Colonic mucosa (tissue), 4 donors: ENCODE measurements around the gene AXIN1. TPM values are rescaled to one million over a fixed set of nuclear protein-coding genes. Genes with fewer than 3 reads are reported as not detected.
A peak's percentile ranks its signal among the peaks of the same experiment; 100 is the strongest.

Experiments used
- DNase-seq: peaks from one replicate; pipeline ENCODE4 v3.0.0-alpha.2; 2020
- H3K27ac ChIP-seq: fragments of 200-600 bp; one replicate; pipeline ENCODE4 v1.8.0; 2021
- H3K27me3 ChIP-seq: fragments of 200-600 bp; one replicate; pipeline ENCODE4 v1.8.0; 2021
- H3K36me3 ChIP-seq: fragments of 200-600 bp; one replicate; pipeline ENCODE4 v1.8.0; 2021
- H3K4me1 ChIP-seq: fragments of 200-600 bp; one replicate; pipeline ENCODE4 v1.8.0; 2021; ENCODE audit warnings: mild to moderate bottlenecking
- H3K4me3 ChIP-seq: fragments of 200-600 bp; one replicate; pipeline ENCODE4 v1.8.0; 2021
- H3K9ac ChIP-seq, 2 donors: one replicate each; pipeline ENCODE4 v1.7.0; 2013; ENCODE audit warnings: control low read depth in 2 of 2, low read depth in 2 of 2, low read length in 2 of 2
- H3K9me3 ChIP-seq: fragments of 200-600 bp; one replicate; pipeline ENCODE4 v1.8.0; 2021
- intact Hi-C: fragments of 100-400 bp; cut with DNase I; formaldehyde crosslinking; loops from one replicate; pipeline ENCODE4 v1.14.1; 2022
- total RNA-seq, 2 donors: library from RNA; stranded (reverse); fragmentation: NEBNext Ultra II Directional in 1 of 2; extraction: Animal tissue kit (Norgen Biotek cat#: 25700) in 1 of 2; gene quantifications; one replicate each; pipeline ENCODE4 v1.2.1, GENCODE V29; 2021
- TF ChIP-seq, protein P1 (sequence below): fragments of 200-600 bp; IDR thresholded peaks from one replicate; pipeline ENCODE4 v1.8.0; 2022; ENCODE audit warnings: antibody characterized with exemption, mild to moderate bottlenecking
- donor health status: healthy.
- donor health status: DM: no; HTN: no; CAD: no.
- donor health status: DM: no; HTN: no; CAD: no.

Gene AXIN1
- total RNA-seq, 2 donors from 2014 or later = 33.4 to 34.3 TPM

DNA sequence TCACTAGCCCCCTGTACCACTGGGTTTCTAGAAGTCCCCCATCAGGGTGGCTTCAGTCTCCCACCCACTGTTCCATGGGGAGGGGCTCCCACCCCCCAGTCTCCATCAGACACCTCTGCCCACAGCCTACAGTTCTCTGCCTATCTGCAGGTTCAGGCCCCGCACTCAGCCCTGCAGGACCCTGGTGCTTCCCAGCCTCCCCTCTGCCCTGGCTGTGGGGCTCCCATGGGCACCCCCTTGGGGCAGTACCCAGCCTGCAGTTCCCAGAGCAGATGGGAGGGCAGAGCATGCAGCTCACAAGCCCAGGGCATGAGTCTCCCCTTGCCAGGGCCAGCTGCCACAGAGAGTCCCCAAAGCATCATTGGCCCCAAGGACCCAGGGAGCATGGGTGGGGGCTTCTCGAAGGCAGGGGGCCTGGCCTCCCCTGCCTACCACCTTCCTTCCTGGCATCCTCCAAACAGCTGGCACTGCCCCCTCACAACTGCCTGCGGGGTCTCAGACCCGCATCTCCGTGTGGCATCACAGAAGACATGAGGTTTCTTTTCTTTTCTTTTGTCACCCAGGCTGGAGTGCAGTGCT, 20.6 kb upstream of the AXIN1 start:
- intact Hi-C loops = no loop called here
- TF ChIP-seq, protein P1, sequence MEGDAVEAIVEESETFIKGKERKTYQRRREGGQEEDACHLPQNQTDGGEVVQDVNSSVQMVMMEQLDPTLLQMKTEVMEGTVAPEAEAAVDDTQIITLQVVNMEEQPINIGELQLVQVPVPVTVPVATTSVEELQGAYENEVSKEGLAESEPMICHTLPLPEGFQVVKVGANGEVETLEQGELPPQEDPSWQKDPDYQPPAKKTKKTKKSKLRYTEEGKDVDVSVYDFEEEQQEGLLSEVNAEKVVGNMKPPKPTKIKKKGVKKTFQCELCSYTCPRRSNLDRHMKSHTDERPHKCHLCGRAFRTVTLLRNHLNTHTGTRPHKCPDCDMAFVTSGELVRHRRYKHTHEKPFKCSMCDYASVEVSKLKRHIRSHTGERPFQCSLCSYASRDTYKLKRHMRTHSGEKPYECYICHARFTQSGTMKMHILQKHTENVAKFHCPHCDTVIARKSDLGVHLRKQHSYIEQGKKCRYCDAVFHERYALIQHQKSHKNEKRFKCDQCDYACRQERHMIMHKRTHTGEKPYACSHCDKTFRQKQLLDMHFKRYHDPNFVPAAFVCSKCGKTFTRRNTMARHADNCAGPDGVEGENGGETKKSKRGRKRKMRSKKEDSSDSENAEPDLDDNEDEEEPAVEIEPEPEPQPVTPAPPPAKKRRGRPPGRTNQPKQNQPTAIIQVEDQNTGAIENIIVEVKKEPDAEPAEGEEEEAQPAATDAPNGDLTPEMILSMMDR = no peak
- H3K36me3 ChIP-seq = peaks cover 8% of the 10 kb centered on the region
- H3K9me3 ChIP-seq = no peaks in the 10 kb centered on the region
- DNase-seq = no peak
- H3K9ac ChIP-seq = no peak overlapping the region
- no peak overlapping the region for H3K4me3 ChIP-seq
- no peak overlapping the region for H3K27ac ChIP-seq
- H3K27me3 ChIP-seq = no peaks in the 10 kb centered on the region
- H3K4me1 ChIP-seq = peaks cover 5% of the 10 kb centered on the region

DNA sequence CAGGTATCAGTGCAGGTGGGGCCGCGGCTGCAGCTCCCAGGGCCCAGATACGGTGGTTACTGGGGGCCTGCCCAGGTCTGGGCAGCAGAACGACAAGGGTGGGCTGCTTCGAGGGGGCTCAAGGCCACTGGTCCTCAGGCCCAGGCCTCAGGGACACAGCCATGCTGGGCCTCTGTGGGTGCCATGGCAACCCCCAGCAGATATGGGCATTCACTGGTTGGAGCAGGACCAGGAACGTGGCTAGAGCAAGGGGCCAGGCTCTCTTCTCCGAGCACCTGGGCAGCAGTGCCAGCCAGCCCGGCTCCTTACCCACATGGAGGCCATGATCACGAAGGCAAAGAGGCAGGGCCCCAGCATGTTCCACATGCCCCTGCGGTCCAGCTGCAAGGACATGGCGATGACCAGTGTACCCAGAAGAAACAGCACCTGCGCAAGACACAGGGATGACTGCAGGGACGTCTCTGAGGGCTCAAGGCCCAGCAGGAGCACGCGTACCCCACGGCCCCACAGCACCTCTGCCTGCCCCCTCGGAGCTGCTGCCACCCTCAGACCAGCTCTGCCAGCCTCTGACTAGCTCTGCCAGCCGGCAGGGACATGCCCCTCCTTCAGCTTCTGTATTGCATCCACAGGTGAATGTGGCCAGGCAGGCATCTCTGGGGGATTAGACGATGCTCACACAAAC, 19.9 kb upstream of the AXIN1 start:
- Histone ChIP-seq H3K9ac (no peak overlapping the region), H3K36me3 (peaks cover 8% of the 10 kb centered on the region), H3K27ac (no peak overlapping the region), H3K27me3 (no peaks in the 10 kb centered on the region), H3K4me1 (peaks cover 5% of the 10 kb centered on the region), H3K9me3 (no peaks in the 10 kb centered on the region), H3K4me3 (no peak overlapping the region)
- TF ChIP-seq, protein P1 = no peak
- intact Hi-C loops = no loop called here
- DNase-seq = no peak

DNA sequence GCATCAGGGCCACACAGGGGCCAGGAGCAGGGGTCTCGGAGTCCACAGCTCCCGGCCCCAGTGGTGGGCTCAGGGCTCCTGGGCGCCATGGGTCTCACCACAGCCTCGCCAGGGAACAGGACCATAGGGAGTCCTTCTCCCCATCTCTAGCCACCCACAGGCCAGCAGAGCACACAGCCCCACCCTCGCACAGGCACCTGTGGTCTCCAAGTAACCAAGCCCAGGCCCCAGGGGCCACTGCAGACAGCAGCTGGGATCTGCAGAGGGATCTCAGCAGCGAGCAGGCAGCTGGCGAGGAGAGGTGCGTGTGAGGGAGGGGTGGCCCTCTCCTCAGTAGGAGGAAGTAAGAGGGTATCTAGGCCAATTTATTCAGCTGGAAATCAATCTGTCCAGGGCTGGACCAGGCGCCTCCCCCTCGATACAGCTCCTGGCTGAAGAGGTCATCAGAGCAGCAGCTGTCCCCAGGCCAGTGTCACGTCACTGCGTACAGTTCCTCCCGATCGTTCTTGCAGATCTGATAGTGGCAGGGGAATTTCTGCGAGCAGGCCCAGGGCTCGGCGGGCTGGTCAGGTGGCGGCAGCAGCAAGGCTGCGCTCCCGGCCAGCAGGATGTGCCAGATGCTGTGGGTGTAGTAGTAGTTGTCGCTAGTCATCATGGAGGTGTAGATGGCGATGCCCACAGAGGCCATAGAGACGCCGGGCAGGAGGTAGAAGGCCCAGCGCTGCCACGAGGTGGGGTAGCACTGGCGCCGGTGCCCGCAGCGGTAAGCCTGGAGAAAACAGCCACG, 19.2 kb upstream of the AXIN1 start:
- peaks cover 8% of the 10 kb centered on the region for H3K36me3 ChIP-seq
- intact Hi-C loops = no loop called here
- no peaks in the 10 kb centered on the region for H3K27me3 ChIP-seq
- H3K9me3 ChIP-seq = no peaks in the 10 kb centered on the region
- DNase-seq = no peak
- TF ChIP-seq, protein P1 = no peak
- H3K4me1 ChIP-seq = peaks cover 5% of the 10 kb centered on the region
- H3K4me3 ChIP-seq = no peak overlapping the region
- no peak overlapping the region for H3K9ac ChIP-seq
- H3K27ac ChIP-seq = no peak overlapping the region

DNA sequence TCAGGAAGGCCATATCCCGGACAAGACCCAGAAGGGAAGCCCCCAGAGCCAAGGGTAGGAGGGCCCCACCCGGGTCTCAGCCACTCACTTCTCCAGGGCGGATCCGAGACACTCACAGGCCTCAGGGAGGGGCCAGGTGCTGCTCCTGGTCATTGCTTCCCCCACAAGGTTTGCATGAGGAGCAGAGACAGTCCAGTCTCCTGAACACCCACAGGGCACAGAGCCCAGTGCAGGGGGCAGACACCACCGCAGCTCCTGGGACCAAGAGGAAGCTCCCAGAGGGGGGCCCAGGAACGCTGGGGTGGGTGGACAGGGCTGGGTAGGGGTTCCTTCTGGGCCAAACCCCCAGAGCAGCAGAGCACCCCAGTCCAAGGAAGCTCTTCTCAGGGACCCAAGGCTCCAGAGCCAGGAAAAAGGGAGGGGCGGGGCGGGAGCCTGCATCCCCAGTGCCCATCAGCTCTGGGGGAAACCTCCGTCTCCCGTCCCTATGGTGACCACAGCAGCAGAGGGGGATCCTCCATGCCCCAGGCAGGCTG, 18.5 kb upstream of the AXIN1 start:
- TF ChIP-seq, protein P1 = no peak
- Histone ChIP-seq H3K4me1 (peaks cover 5% of the 10 kb centered on the region), H3K9me3 (no peaks in the 10 kb centered on the region), H3K4me3 (no peak overlapping the region), H3K36me3 (peaks cover 8% of the 10 kb centered on the region), H3K9ac (no peak overlapping the region), H3K27me3 (no peaks in the 10 kb centered on the region), H3K27ac (peak overlapping the region; percentile 44)
- DNase-seq = no peak
- intact Hi-C loops = no loop called here

DNA sequence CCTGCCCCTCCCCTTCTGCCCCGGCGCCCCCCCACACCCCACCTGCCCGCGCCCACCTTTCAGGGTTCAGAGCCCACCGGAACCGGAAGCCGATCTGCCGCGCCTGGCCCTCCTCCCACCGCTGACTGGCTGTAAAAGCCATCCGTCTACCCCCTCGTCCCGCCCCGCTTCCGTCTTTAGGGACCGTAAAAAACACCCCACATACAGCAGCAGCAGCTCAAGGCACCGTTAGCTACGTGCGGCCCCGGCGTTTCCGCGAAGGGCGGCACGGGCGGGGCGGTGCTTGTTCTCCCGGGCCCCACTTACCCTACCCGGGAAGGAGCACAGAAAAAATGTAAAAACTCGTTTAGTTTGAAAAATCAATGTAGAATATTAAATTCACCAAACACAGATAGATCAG, 17.9 kb upstream of the AXIN1 start, which contains the start of gene MRPL28:
TSS of gene MRPL28 (minus strand) at position 96 of the 400 bp plus-strand sequence. CDS start 320 bp downstream, outside the sequence.
- peaks cover 8% of the 10 kb centered on the region for H3K36me3 ChIP-seq

More for the DNA sequence above, 17.9 kb upstream of the AXIN1 start, which contains the start of gene MRPL28:
- no peaks in the 10 kb centered on the region for H3K9me3 ChIP-seq
- no peak within 1 kb of the TSS for H3K9ac ChIP-seq
- no peaks in the 10 kb centered on the region for H3K27me3 ChIP-seq
- intact Hi-C loops = no loop called here
- TF ChIP-seq, protein P1 = no peak
- peak within 1 kb of the TSS; percentile 41 for H3K4me3 ChIP-seq
- H3K27ac ChIP-seq = peak within 1 kb of the TSS; percentile 44
- peak; percentile 96 for DNase-seq
- peaks cover 5% of the 10 kb centered on the region for H3K4me1 ChIP-seq
